ENCODE data around the gene KCNJ12.

KCNJ12 gene

DNA sequence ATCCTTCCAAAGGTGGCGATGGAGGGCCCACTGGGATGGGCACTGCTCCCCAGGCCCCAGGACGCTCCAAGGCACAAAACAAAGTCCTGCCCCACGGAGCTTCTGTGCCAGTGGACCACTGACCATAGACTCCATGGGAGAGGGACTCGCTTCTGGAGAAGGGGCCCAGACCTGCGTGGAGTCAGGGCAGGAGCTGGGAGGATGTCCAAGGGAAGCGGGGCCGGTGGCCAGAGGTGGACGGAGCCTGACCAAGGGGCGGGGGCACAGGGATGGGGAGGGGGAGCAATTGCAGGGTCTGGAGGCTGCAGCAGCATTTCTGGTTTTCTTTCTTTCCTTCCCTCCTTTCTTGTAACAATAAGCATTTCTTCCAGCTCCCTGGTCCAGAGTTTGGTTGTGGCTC lies 14.1 kb downstream of the KCNJ12 start:
- H3K4me3 ChIP-seq (ENCODE audit: low read length), result no peak overlapping the region
- no peak for DNase-seq (ENCODE audit: low read depth)
- TF ChIP-seq, protein P1, sequence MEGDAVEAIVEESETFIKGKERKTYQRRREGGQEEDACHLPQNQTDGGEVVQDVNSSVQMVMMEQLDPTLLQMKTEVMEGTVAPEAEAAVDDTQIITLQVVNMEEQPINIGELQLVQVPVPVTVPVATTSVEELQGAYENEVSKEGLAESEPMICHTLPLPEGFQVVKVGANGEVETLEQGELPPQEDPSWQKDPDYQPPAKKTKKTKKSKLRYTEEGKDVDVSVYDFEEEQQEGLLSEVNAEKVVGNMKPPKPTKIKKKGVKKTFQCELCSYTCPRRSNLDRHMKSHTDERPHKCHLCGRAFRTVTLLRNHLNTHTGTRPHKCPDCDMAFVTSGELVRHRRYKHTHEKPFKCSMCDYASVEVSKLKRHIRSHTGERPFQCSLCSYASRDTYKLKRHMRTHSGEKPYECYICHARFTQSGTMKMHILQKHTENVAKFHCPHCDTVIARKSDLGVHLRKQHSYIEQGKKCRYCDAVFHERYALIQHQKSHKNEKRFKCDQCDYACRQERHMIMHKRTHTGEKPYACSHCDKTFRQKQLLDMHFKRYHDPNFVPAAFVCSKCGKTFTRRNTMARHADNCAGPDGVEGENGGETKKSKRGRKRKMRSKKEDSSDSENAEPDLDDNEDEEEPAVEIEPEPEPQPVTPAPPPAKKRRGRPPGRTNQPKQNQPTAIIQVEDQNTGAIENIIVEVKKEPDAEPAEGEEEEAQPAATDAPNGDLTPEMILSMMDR (IDR thresholded peaks at IDR 0.05; ENCODE audit: insufficient read depth, low read depth, low read length, missing control alignments), result no peak

GRCh38 chr17:21392266-21392665 lies 16.1 kb downstream of the KCNJ12 start:
- TF ChIP-seq, protein P1 (IDR thresholded peaks at IDR 0.05; ENCODE audit: insufficient read depth, low read depth, low read length, missing control alignments), result no peak
- no peak for DNase-seq (ENCODE audit: low read depth)
- no peak overlapping the region for H3K4me3 ChIP-seq (ENCODE audit: low read length)

DNA sequence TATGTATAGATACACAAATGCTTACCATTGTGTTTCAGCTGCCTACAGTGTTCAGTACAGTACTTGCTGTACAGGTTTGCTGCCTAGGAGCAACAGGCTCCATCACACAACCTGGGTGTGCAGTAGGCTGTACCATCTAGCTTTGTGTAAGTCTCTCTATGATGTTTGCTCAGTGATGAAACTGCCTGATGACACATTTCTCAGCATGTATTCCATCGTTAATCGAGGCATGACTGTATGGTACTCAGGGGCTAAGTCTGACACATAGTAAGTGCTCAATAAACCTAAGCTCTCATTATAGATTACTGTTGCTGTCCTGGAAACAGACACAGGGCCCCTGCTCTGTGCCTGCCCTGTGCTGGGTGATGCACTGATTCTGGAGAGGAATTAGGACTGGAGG lies 18.1 kb downstream of the KCNJ12 start:
- peak; percentile 90 for DNase-seq (ENCODE audit: low read depth)
- TF ChIP-seq, protein P1 (IDR thresholded peaks at IDR 0.05; ENCODE audit: insufficient read depth, low read depth, low read length, missing control alignments), result no peak
- H3K4me3 ChIP-seq (ENCODE audit: low read length), result no peak overlapping the region

DNA sequence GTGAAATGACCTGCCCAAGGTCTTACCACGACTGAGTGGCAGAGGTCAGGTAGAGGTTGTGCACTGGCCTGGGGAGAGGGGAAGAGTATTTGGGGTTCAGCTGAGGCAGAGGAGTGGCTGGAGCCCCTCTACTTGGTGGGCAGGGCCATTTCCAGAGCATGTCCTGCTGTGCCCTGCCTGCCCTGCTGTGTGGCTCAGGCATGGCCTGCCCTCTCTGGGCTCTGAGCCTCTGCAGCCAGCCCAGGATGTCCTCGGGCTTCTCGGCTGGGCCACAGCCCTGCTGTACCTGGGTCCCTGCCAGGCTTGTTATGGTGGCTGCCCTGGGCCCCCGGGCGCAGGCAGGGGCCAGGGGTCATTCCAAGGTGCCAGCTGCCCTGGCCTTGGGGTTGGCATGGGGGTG lies 19.6 kb downstream of the KCNJ12 start:
- H3K4me3 ChIP-seq (ENCODE audit: low read length), result no peak overlapping the region
- no peak for DNase-seq (ENCODE audit: low read depth)
- TF ChIP-seq, protein P1 (IDR thresholded peaks at IDR 0.05; ENCODE audit: insufficient read depth, low read depth, low read length, missing control alignments), result no peak

DNA sequence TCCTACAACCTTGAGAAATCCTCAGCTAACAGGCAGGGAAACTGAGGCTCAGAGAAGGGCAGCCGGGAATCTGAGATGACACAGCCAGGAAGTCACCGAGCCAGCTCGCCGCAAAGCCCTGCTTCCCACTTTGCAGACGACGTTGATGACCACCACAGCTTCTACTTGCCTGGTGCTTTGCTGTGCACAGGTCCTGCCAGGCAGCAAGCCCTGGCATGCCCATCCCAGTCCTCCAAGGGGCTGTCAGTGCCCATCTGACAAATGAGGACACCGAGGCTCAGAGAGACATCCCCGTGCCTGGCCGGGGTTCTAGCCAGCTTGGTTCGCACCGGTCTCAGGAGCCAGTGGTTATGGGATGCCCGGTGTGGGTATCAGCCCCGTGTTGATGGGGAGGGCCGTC lies 20.1 kb downstream of the KCNJ12 start:
- H3K4me3 ChIP-seq (ENCODE audit: low read length), result no peak overlapping the region
- TF ChIP-seq, protein P1 (IDR thresholded peaks at IDR 0.05; ENCODE audit: insufficient read depth, low read depth, low read length, missing control alignments), result no peak
- DNase-seq (ENCODE audit: low read depth), result peak; percentile 13

- TF ChIP-seq, protein P1 (IDR thresholded peaks at IDR 0.05; ENCODE audit: insufficient read depth, low read depth, low read length, missing control alignments), result no peak
- no peak overlapping the region for H3K4me3 ChIP-seq (ENCODE audit: low read length)
- no peak for DNase-seq (ENCODE audit: low read depth)
Observed at GRCh38 chr17:21397341-21398190, 21.4 kb downstream of the KCNJ12 start.

Measured in epithelial cell of esophagus (primary cell).